PC-3 (cell line): Measurements from ENCODE around the gene EIPR1.

Experiments
- CTCF ChIP-seq: fragments of 300-600 bp; sonication (generic); conservative IDR thresholded peaks from 2 replicates; pipeline ENCODE4 v1.5.1; 2017; ENCODE audit warnings: antibody characterized with exemption, low read depth, mild to moderate bottlenecking, low read length
- EZH2 ChIP-seq: fragments of 300-600 bp; sonication (generic); IDR thresholded peaks from one replicate; pipeline ENCODE4 v1.6.1; 2017; ENCODE audit warnings: antibody characterized with exemption, mild to moderate bottlenecking, low read length; ENCODE audit not compliant: unreplicated experiment

GRCh38 chr2:3199627-3200345 lies 177.8 kb downstream of the EIPR1 start:
- TF ChIP-seq CTCF (no peak), EZH2 (no peak)
